SU-DHL-6 (cell line): ENCODE data around the gene ATG9B.

Source experiments
- H2AFZ ChIP-seq: fragments of 200-600 bp; sonication (generic); 2 replicates; pipeline ENCODE4 v1.6.1; 2014; ENCODE audit warnings: low read depth, mild to moderate bottlenecking, moderate library complexity, mixed read lengths, antibody characterized with exemption, low read length; ENCODE audit not compliant: severe bottlenecking
- H3F3A ChIP-seq: fragments of 200-600 bp; shearing (Covaris generic); 2 replicates; pipeline ENCODE4 v1.6.0; 2016; ENCODE audit warnings: antibody characterized with exemption, mild to moderate bottlenecking; ENCODE audit not compliant: insufficient read depth
- H3K27ac ChIP-seq: fragments of 200-600 bp; sonication (generic); 2 replicates; pipeline ENCODE4 v1.5.1; 2016; ENCODE audit warnings: low read depth, mild to moderate bottlenecking, low read length, moderate library complexity, mixed read lengths
- H3K27me3 ChIP-seq: fragments of 200-600 bp; sonication (generic), shearing (Covaris generic); 2 replicates; pipeline ENCODE4 v1.6.0; 2014; ENCODE audit warnings: mild to moderate bottlenecking, low read length
- H3K36me3 ChIP-seq: fragments of 200-600 bp; sonication (generic); 2 replicates; pipeline ENCODE4 v1.6.1; 2014; ENCODE audit warnings: mild to moderate bottlenecking, low read length, mixed read lengths
- H3K4me2 ChIP-seq: fragments of 300-600, 200-600 bp; shearing (Covaris generic), sonication (generic); 2 replicates; pipeline ENCODE4 v1.6.0; 2014; ENCODE audit warnings: low read length, low read depth, mild to moderate bottlenecking; ENCODE audit not compliant: poor library complexity, severe bottlenecking
- H3K4me3 ChIP-seq: fragments of 200-600 bp; sonication (generic); 2 replicates; pipeline ENCODE4 v1.5.1; 2014; ENCODE audit warnings: antibody characterized with exemption, low read length, mild to moderate bottlenecking, mixed read lengths; ENCODE audit not compliant: insufficient read depth, poor library complexity, severe bottlenecking
- H3K79me2 ChIP-seq: fragments of 200-600 bp; sonication (generic); 2 replicates; pipeline ENCODE4 v1.6.1; 2014; ENCODE audit warnings: mild to moderate bottlenecking, low read length, moderate library complexity; ENCODE audit not compliant: insufficient read depth
- H3K9ac ChIP-seq: fragments of 200-600 bp; sonication (generic); 2 replicates; pipeline ENCODE4 v1.7.0; 2014; ENCODE audit warnings: mild to moderate bottlenecking, low read length
- H3K9me2 ChIP-seq: fragments of 200-600 bp; sonication (generic); replicated peaks from 2 replicates; pipeline ENCODE4 v1.6.1; 2014; ENCODE audit warnings: low read length; ENCODE audit not compliant: insufficient read depth
- H3K9me3 ChIP-seq: fragments of 200-600 bp; sonication (generic); 2 replicates; pipeline ENCODE4 v1.6.1; 2014; ENCODE audit warnings: low read length, mixed read lengths; ENCODE audit not compliant: insufficient read depth
- H4K20me1 ChIP-seq: fragments of 200-600 bp; sonication (generic); 2 replicates; pipeline ENCODE4 v1.6.1; 2014; ENCODE audit warnings: low read depth, mild to moderate bottlenecking, antibody characterized with exemption, low read length, moderate library complexity, mixed read lengths
- EZH2phosphoT487 ChIP-seq: fragments of 200-600 bp; sonication (generic), shearing (Covaris generic); conservative IDR thresholded peaks from 2 replicates; pipeline ENCODE4 v1.6.1; 2018; ENCODE audit warnings: mild to moderate bottlenecking, antibody characterized with exemption, low read length, moderate library complexity, mixed read lengths
- TF ChIP-seq, protein P1 (sequence below): fragments of 200-600 bp; sonication (generic); IDR thresholded peaks from one replicate; pipeline ENCODE4 v1.5.1; 2017; ENCODE audit warnings: antibody characterized with exemption, mild to moderate bottlenecking, low read length, moderate library complexity; ENCODE audit not compliant: insufficient read depth, poor library complexity, severe bottlenecking

ATG9B gene

DNA sequence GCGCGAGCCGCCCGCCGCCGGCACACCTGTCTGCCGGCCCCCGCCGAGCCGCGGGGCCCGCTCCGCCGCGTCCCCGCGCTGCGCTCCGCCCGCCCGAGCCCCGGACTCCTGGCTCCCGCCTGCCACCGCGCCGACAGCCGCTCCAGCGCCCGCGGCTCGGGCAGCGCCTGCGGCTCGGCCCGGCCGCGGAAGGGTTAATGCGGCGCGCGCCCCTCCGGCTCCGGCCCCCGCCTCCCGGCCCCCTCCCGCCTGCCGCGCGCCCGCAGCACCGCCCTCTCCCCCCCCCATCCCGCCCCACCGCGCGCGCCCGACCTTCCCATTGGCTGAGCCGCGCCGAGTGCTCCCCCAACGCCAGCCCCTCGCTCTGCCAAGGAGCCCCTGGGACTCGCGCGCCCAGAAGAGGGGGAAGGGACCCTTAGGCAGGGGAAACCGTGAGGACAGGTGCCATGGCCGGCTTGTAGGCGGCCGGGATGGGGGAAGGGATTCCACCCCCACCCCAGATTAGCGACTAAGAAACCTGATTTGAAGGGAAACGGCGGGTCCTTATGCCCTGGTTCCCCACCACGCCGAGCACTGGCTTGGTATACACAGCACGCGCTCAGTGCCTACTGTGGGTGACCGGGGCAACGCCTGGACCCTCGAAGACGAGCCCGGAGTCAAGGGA is 46.0 kb downstream of the ATG9B start, which contains the start of gene KCNH2:
TSS of gene KCNH2 (minus strand) at position 196 of the 664 bp plus-strand sequence. CDS start 408 bp downstream, outside the sequence.
- no peak within 1 kb of the TSS for H3K27ac ChIP-seq
- H3K36me3 ChIP-seq, result no peaks in the 10 kb centered on the region
- H3K79me2 ChIP-seq, result no peaks in the 10 kb centered on the region
- no peak within 1 kb of the TSS for H3K9ac ChIP-seq
- no peaks in the 10 kb centered on the region for H3K27me3 ChIP-seq
- H3K4me2 ChIP-seq, result peak within 1 kb of the TSS; percentile 32
- no peak within 1 kb of the TSS for H3K4me3 ChIP-seq
- no peaks in the 10 kb centered on the region for H4K20me1 ChIP-seq
- H3K9me2 ChIP-seq, result no peaks in the 10 kb centered on the region
- no peak within 1 kb of the TSS for H2AFZ ChIP-seq
- no peaks in the 10 kb centered on the region for H3F3A ChIP-seq
- TF ChIP-seq EZH2phosphoT487, result no peak
- TF ChIP-seq, protein P1, sequence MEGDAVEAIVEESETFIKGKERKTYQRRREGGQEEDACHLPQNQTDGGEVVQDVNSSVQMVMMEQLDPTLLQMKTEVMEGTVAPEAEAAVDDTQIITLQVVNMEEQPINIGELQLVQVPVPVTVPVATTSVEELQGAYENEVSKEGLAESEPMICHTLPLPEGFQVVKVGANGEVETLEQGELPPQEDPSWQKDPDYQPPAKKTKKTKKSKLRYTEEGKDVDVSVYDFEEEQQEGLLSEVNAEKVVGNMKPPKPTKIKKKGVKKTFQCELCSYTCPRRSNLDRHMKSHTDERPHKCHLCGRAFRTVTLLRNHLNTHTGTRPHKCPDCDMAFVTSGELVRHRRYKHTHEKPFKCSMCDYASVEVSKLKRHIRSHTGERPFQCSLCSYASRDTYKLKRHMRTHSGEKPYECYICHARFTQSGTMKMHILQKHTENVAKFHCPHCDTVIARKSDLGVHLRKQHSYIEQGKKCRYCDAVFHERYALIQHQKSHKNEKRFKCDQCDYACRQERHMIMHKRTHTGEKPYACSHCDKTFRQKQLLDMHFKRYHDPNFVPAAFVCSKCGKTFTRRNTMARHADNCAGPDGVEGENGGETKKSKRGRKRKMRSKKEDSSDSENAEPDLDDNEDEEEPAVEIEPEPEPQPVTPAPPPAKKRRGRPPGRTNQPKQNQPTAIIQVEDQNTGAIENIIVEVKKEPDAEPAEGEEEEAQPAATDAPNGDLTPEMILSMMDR, result no peak
- H3K9me3 ChIP-seq, result no peaks in the 10 kb centered on the region

DNA sequence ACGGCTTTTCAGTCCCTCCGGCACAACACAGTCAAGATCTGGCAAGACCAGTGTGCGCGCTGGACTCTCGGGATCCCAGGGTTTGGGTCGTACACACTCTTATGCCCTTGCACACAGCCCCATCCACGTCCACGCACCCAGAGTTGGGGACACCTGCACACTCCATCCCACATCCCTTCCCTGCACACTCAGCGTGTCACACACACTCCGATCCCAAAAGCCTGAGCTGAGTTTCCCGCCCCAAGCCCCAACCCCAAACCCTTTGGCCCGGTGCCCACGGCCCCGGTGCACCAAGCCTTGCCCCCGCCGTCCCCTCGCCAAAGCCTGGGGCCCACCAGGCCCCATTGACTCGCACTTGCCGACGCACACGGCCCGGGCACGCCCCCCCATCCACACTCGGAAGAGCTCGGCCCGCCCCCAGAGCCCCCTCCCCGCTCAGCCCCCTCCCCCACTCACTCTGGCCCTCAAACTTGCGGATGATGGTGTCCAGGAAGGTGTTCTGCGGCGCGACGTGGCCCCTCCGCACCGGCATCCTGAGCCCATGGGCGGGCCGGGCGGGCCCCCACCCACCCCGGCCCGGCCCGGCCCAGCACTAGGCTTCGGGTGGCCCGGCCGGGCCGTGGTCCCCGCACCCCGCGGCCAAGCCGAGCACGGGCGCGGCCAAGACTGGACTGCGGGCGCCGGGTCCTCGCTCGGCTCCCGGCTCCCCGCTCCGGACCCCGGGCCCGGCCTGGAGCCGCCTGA is 46.7 kb downstream of the ATG9B start:
- Histone ChIP-seq H3K27me3 (no peaks in the 10 kb centered on the region), H3K79me2 (no peaks in the 10 kb centered on the region), H3K4me3 (no peak overlapping the region), H3K9me3 (no peaks in the 10 kb centered on the region), H3K36me3 (no peaks in the 10 kb centered on the region), H3K9ac (no peak overlapping the region), H3K27ac (no peak overlapping the region), H3F3A (no peaks in the 10 kb centered on the region), H3K9me2 (no peaks in the 10 kb centered on the region), H2AFZ (no peak overlapping the region), H4K20me1 (no peaks in the 10 kb centered on the region), H3K4me2 (no peak overlapping the region)
- no peak for TF ChIP-seq EZH2phosphoT487
- TF ChIP-seq, protein P1, result no peak

DNA sequence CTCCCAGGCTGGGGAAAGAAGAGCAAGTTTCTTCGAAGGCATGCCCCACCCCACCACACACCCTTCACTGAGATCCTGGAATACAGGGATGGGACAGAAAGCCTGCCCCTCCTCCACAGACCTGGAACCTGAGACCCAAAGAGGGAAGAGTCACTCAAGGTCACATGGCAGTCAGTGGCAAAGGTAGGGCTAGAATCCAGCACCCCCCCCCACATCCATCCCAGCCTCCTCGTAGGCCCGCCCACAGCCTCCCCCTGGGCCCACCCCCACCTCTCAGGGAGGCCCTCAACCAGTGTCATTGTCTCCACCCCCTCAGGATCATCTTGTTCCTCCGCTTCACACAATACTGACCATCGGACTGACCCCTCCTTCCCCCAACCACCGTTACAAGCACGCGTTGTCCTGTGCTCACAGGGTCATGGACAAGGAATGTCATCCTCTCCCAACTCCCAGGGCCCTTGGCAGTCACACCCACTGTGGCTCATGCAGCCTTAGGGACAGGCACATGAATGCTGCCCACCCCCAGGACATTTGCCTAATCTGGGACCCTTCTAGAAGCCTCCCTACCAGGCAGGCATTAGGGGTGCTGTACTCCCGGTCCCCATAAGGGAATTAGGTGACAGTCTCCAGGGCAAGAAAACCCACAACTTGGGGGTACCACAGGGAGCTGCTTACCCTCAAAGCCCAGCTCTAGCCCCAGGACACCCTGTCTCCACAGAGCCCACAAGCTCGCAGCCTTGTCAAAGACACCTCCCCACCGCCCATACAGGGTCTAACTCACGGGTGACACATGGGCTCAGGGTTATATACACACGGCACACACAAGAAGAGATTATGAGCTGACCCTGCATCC is 47.5 kb downstream of the ATG9B start:
- no peaks in the 10 kb centered on the region for H3K9me2 ChIP-seq
- H2AFZ ChIP-seq, result no peak overlapping the region
- H3K36me3 ChIP-seq, result no peaks in the 10 kb centered on the region
- H3K4me2 ChIP-seq, result no peak overlapping the region
- H3K27ac ChIP-seq, result no peak overlapping the region
- H3K9ac ChIP-seq, result no peak overlapping the region
- H3F3A ChIP-seq, result no peaks in the 10 kb centered on the region
- H3K27me3 ChIP-seq, result no peaks in the 10 kb centered on the region
- H3K79me2 ChIP-seq, result no peaks in the 10 kb centered on the region
- no peaks in the 10 kb centered on the region for H3K9me3 ChIP-seq
- TF ChIP-seq EZH2phosphoT487, result no peak
- TF ChIP-seq, protein P1, result no peak
- H4K20me1 ChIP-seq, result no peaks in the 10 kb centered on the region
- H3K4me3 ChIP-seq, result no peak overlapping the region
